Lower leg skin (tissue), 4 donors: ENCODE measurements around the gene MRPL58. TPM values are rescaled to one million over a fixed set of nuclear protein-coding genes. Genes with fewer than 3 reads are reported as not detected.

Experiments
- DNase-seq, 2 donors: peaks; one replicate each; pipeline ENCODE4 v3.0.0-alpha.2; 2019; ENCODE audit warnings: low spot score in 2 of 2
- H3K4me3 ChIP-seq: fragments of 200-600 bp; sonication (generic); 2 replicates; pipeline ENCODE4 v1.5.1; 2017; ENCODE audit warnings: mild to moderate bottlenecking, low read depth; ENCODE audit not compliant: poor library complexity, severe bottlenecking
- CTCF ChIP-seq, 3 donors: fragments of 450-650 bp; IDR thresholded peaks; one replicate each; pipeline ENCODE4 v1.5.1; 2016; ENCODE audit warnings: antibody characterized with exemption in 3 of 3, mild to moderate bottlenecking in 3 of 3, moderate library complexity in 2 of 3
- POLR2A ChIP-seq, 2 donors: fragments of 450-650 bp; IDR thresholded peaks; one replicate each; pipeline ENCODE4 v1.6.1; 2016 to 2017; ENCODE audit warnings: antibody characterized with exemption in 2 of 2, mild to moderate bottlenecking in 1 of 2, moderate library complexity in 1 of 2
- WGBS, 2 donors: methylation state at CpG; one replicate each; pipeline ENCODE4 v1.1.5; 2018; 5-methylcytosine and 5-hydroxymethylcytosine counted together
- intact Hi-C: fragments of 100-400 bp; cut with DNase I; formaldehyde crosslinking; loops from one replicate; pipeline ENCODE4 v1.15.0; 2023; ENCODE audit warnings: low total_unique reads
- total RNA-seq, 4 donors: library from RNA; depleted of rRNA; stranded (reverse); fragments of >200 nt; gene quantifications; one replicate each; pipeline ENCODE4 v1.1.0, GENCODE V29; 2016

Gene MRPL58
- total RNA-seq, 4 donors from 2014 or later = 48.6 to 76.4 (median 58.8) TPM

DNA sequence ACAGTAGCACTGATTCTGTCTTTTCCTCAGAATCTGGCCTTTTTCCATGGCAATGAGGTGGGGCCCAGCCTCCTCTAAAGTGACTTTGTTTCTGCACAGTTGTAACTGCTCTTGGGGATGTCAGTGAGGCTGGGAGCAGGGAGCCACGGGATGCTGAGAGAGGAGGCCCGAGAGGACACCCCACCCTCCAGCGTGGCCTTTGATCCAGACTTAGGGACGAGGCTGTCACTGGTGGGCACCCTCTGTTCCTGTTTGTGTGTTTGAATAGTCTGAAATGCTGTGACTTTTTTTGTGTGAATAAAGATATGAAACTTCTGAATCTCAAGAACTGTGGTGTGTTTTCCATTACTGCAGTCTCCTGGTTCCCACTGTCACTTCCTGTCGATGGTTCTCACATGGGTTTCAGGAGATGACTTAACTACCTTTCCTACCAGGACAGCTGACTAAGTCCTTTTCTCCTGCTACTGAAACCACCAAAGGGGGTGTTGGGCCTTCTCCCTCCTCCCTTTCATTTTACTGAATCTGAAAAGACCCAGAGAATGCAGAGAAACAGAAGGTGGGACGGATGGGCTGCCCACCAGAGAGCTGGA, 53.2 kb downstream of the MRPL58 start:
- no peak for DNase-seq
- TF ChIP-seq CTCF (IDR thresholded peaks at IDR 0.05) = no peak
- TF ChIP-seq POLR2A (IDR thresholded peaks at IDR 0.05) = no peak
- H3K4me3 ChIP-seq = no peak overlapping the region
- intact Hi-C loops = loop anchor here (10.0 kb wide), 1 partner anchor 109 kb away; no protein-coding TSS in a partner anchor
- WGBS, 2 donors = 68 to 74% methylated on average over 6 of the region's 6 CpGs

DNA sequence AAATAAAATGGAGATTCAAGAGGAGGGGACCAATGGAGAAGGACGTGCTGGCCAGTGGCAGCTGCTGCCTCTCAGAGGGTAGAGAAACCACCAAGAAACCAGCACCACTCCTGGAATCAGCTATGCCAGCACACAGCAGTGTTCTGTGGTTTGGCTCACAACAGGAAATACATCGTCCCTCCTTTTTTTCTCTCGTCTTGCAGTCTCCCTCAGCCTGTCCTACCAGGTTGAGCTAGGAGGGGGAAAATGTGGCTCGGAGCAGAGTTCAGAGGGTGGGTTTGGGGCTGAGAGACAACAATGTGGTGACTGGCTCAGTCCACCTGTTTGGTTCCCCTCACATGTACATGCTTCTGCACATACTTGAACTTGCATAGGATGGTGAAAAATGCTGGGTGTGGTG, 55.4 kb downstream of the MRPL58 start:
- TF ChIP-seq CTCF (IDR thresholded peaks at IDR 0.05) (no peak), POLR2A (IDR thresholded peaks at IDR 0.05) (no peak)
- WGBS, 2 donors = 56 to 70% methylated on average over 4 of the region's 4 CpGs
- no peak for DNase-seq
- intact Hi-C loops = loop anchor here (10.0 kb wide), 1 partner anchor 107 kb away; no protein-coding TSS in a partner anchor
- H3K4me3 ChIP-seq = no peak overlapping the region

DNA sequence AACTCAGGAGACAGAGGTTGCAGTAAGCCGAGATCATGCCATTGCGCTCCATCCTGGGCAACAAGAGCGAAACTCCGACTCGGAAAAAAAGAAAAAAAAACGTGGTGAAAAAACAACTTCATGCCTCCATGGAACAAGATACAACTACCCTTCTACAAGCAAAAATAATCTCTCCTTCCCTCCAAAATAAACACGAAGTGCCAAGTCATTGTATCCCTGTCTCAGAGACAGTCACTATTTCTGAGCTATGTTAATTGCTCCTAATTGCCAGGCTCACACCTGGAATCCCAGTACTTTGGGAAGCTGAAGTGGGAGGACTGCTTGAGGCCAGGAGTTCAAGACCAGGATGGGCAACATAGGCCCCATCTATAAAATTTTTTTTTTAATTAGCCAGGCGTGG, 56.3 kb downstream of the MRPL58 start:
- intact Hi-C loops = loop anchor here (10.0 kb wide), 1 partner anchor 106 kb away; no protein-coding TSS in a partner anchor
- DNase-seq = no peak
- TF ChIP-seq POLR2A (IDR thresholded peaks at IDR 0.05) = no peak
- TF ChIP-seq CTCF (IDR thresholded peaks at IDR 0.05) = no peak
- no peak overlapping the region for H3K4me3 ChIP-seq
- 81 to 88% methylated on average over 8 of the region's 8 CpGs for WGBS, 2 donors

- H3K4me3 ChIP-seq = no peak overlapping the region
- no peak for DNase-seq
- WGBS, 2 donors = 72 to 88% methylated on average over 2 of the region's 2 CpGs
- no peak for TF ChIP-seq POLR2A (IDR thresholded peaks at IDR 0.05)
- no peak for TF ChIP-seq CTCF (IDR thresholded peaks at IDR 0.05)
- intact Hi-C loops = loop anchor here (10.0 kb wide), 1 partner anchor 105 kb away; no protein-coding TSS in a partner anchor
Observed at GRCh38 chr17:75069783-75070182, 57.3 kb downstream of the MRPL58 start.

Other genes starting within 250 kb of the MRPL58 start
- gene NAT9, start 236.3 kb upstream of the MRPL58 start, total RNA-seq = 10 to 100 TPM; 14.3 to 26.6 (median 18.1) TPM
- under 1 TPM in 2 of 4 donors, not detected in 2; 0.49 to 0.55 TPM for gene GRIN2C, start 152.8 kb upstream of the MRPL58 start, total RNA-seq
- 10 to 100 TPM; 21.9 to 28.0 (median 24.6) TPM for gene FDXR, start 139.7 kb upstream of the MRPL58 start, total RNA-seq
- 10 to 100 TPM in 1 of 4 donors, 1 to 10 TPM in 3; 4.9 to 19.9 (median 6.8) TPM for gene FADS6, start 119.0 kb upstream of the MRPL58 start, total RNA-seq
- gene USH1G, start 89.4 kb upstream of the MRPL58 start, total RNA-seq = 1 to 10 TPM in 3 of 4 donors, under 1 TPM in 1; 0.67 to 2.6 (median 2.1) TPM
- not detected for gene OTOP2, start 88.4 kb upstream of the MRPL58 start, total RNA-seq
- gene OTOP3, start 76.8 kb upstream of the MRPL58 start, total RNA-seq = 1 to 10 TPM in 2 of 4 donors, under 1 TPM in 1, not detected in 1; 0.64 to 2.3 (median 1.1) TPM
- 10 to 100 TPM in 1 of 4 donors, 1 to 10 TPM in 3; 2.9 to 11.6 (median 6.2) TPM for gene HID1, start 39.9 kb upstream of the MRPL58 start, total RNA-seq
- 1 to 10 TPM; 4.5 to 9.8 (median 5.3) TPM for gene CDR2L, start 25.0 kb upstream of the MRPL58 start, total RNA-seq
- 100 to 1,000 TPM; 212 to 298 (median 249) TPM for gene ATP5PD, start 34.3 kb downstream of the MRPL58 start, total RNA-seq
- gene KCTD2, start 34.6 kb downstream of the MRPL58 start, total RNA-seq = 10 to 100 TPM; 22.5 to 38.3 (median 28.6) TPM
- 100 to 1,000 TPM in 1 of 4 donors, 10 to 100 TPM in 3; 41.1 to 101 (median 62.6) TPM for gene SLC16A5, start 75.3 kb downstream of the MRPL58 start, total RNA-seq
- gene ARMC7, start 97.3 kb downstream of the MRPL58 start, total RNA-seq = 10 to 100 TPM; 10.6 to 14.7 (median 11.9) TPM
- 100 to 1,000 TPM in 3 of 4 donors, 10 to 100 TPM in 1; 62.5 to 107 (median 105) TPM for gene NT5C, start 119.1 kb downstream of the MRPL58 start, total RNA-seq
- gene JPT1, start 141.8 kb downstream of the MRPL58 start, total RNA-seq = 10 to 100 TPM; 30.2 to 56.4 (median 37.1) TPM
- 10 to 100 TPM; 59.8 to 75.6 (median 68.2) TPM for gene SUMO2, start 170.3 kb downstream of the MRPL58 start, total RNA-seq
- 10 to 100 TPM; 32.1 to 46.2 (median 35.1) TPM for gene NUP85, start 193.0 kb downstream of the MRPL58 start, total RNA-seq
- 10 to 100 TPM; 27.5 to 43.1 (median 29.9) TPM for gene GGA3, start 248.9 kb downstream of the MRPL58 start, total RNA-seq
- gene MRPS7, start 249.2 kb downstream of the MRPL58 start, total RNA-seq = 10 to 100 TPM; 20.7 to 36.0 (median 31.4) TPM